ENCODE results near the gene TENM4. TPM values are rescaled to one million over a fixed set of nuclear protein-coding genes. Genes with fewer than 3 reads are reported as not detected.

The TENM4 gene
- total and polyA plus RNA-seq, 11 donors: 0.08 to 6.4 (median 1.0) TPM

- H3K27ac ChIP-seq: no peak overlapping the region
- 34 to 47% (median 44%) methylated on average over 3 of the region's 3 CpGs for WGBS, 4 donors
- H3K27me3 ChIP-seq: peaks cover 0 to 5% (median 0%) of the 10 kb centered on the region in 9 donors
- no peak for DNase-seq
- TF ChIP-seq POLR2A (IDR thresholded peaks at IDR 0.05): no peak
- TF ChIP-seq CTCF (IDR thresholded peaks at IDR 0.05): peak in 6 of 12 donors; percentile 6 to 30 (median 24)
- peak in 1 of 4 donors; percentile 55 for ATAC-seq
- intact Hi-C loops (cut with DNase I): no loop called here
- H3K9me3 ChIP-seq: no peaks in the 10 kb centered on the region
- H3K36me3 ChIP-seq: no peaks in the 10 kb centered on the region
- H3K4me3 ChIP-seq: no peak overlapping the region
- peaks cover 0 to 16% (median 0%) of the 10 kb centered on the region in 12 donors for H3K4me1 ChIP-seq
Observed at GRCh38 chr11:79052544-79052943, 388.3 kb downstream of the TENM4 start.

- DNase-seq: peak in 3 of 5 donors; percentile 18 to 65 (median 35)
- intact Hi-C loops (cut with DNase I): no loop called here
- peaks cover 0 to 5% (median 0%) of the 10 kb centered on the region in 9 donors for H3K27me3 ChIP-seq
- H3K36me3 ChIP-seq: no peaks in the 10 kb centered on the region
- no peak overlapping the region for H3K27ac ChIP-seq
- ATAC-seq: peak in 3 of 4 donors; percentile 62 to 75 (median 63)
- H3K9me3 ChIP-seq: no peaks in the 10 kb centered on the region
- TF ChIP-seq POLR2A (IDR thresholded peaks at IDR 0.05): no peak
- TF ChIP-seq CTCF (IDR thresholded peaks at IDR 0.05): no peak
- H3K4me3 ChIP-seq: no peak overlapping the region
- 42 to 51% (median 46%) methylated on average over 3 of the region's 3 CpGs for WGBS, 4 donors
- H3K4me1 ChIP-seq: peaks cover 0 to 7% (median 0%) of the 10 kb centered on the region in 12 donors
Observed at GRCh38 chr11:79050786-79051185, 390.0 kb downstream of the TENM4 start.

DNA sequence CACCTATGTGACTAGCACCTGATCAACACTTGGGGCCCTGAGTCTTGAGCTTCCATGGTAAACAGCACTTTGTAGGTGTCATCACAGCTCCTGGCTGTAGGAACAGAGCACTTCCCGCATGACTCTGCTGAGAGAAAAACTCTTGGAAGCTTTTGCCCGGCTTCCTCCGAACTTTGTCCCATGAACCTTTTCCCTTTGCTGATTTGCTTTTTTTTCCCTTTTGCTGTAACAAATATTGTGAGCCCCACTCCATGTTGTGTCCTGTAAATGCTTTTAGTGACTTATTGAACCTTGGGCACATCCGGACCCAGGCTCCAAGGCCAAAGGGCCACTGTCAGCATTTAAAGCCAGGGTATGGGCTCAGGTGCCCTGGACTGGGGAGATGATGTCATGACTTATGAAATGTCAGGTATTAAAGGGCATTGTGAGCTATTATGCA lies 391.1 kb downstream of the TENM4 start:
- ATAC-seq (no peak), DNase-seq (no peak)
- 94 to 96% (median 96%) methylated on average over 4 of the region's 4 CpGs for WGBS, 4 donors
- H3K27ac ChIP-seq: no peak overlapping the region
- no peaks in the 10 kb centered on the region for H3K9me3 ChIP-seq
- H3K4me3 ChIP-seq: no peak overlapping the region
- H3K27me3 ChIP-seq: peaks cover 0 to 7% (median 0%) of the 10 kb centered on the region in 9 donors
- TF ChIP-seq POLR2A (IDR thresholded peaks at IDR 0.05): no peak
- TF ChIP-seq CTCF (IDR thresholded peaks at IDR 0.05): no peak
- intact Hi-C loops (cut with DNase I): no loop called here
- no peaks in the 10 kb centered on the region for H3K36me3 ChIP-seq
- H3K4me1 ChIP-seq: peaks cover 0 to 7% (median 0%) of the 10 kb centered on the region in 12 donors

GRCh38 chr11:79047980-79048379 lies 392.9 kb downstream of the TENM4 start:
- H3K36me3 ChIP-seq: no peaks in the 10 kb centered on the region
- ATAC-seq: no peak
- no peak overlapping the region for H3K27ac ChIP-seq
- intact Hi-C loops (cut with DNase I): no loop called here
- TF ChIP-seq CTCF (IDR thresholded peaks at IDR 0.05) (no peak), POLR2A (IDR thresholded peaks at IDR 0.05) (no peak)
- no peak for DNase-seq
- no peaks in the 10 kb centered on the region for H3K9me3 ChIP-seq
- H3K4me3 ChIP-seq: no peak overlapping the region
- H3K4me1 ChIP-seq: peaks cover 0 to 7% (median 0%) of the 10 kb centered on the region in 12 donors
- H3K27me3 ChIP-seq: peaks cover 0 to 7% (median 0%) of the 10 kb centered on the region in 9 donors
- WGBS, 4 donors: 95 to 98% (median 96%) methylated on average over 1 of the region's 1 CpG

Data from heart left ventricle (tissue), 16 donors.